RWPE1 (cell line): ENCODE results near the gene TES.
"Not testable (repeated sequence)": the region's sequence is repeated elsewhere in the genome, so short reads cannot be mapped to it uniquely, and the experiment has no call there.

Source experiments
- CTCF ChIA-PET: fragments of 350-600 bp; sonication (Branson Sonifier 250); formaldehyde crosslinking; extraction: SDS; loops from one replicate; lab custom pipeline; 2021; lab: Yijun Ruan, JAX
- POLR2A ChIA-PET: fragments of 400-600 bp; formaldehyde crosslinking; extraction: SDS; loops from one replicate; lab custom pipeline; 2020; ENCODE audit warnings: antibody characterized with exemption; ENCODE audit not compliant: low non-redundant PET; lab: Yijun Ruan, JAX
- DNase-seq: peaks from one replicate; pipeline ENCODE4 v3.0.0; 2012; ENCODE audit warnings: low spot score
- H3K27ac ChIP-seq: fragments of 450-650 bp; 2 replicates; pipeline ENCODE4 v1.5.1; 2017
- CTCF ChIP-seq: fragments of 450-650 bp; conservative IDR thresholded peaks from 2 replicates; pipeline ENCODE4 v1.5.1; 2017; ENCODE audit warnings: low read depth, mild to moderate bottlenecking

Gene TES

GRCh38 chr7:116293633-116294032 lies 83.3 kb downstream of the TES start:
- CTCF ChIA-PET = no interaction called here
- POLR2A ChIA-PET = no interaction called here

GRCh38 chr7:116295903-116296302 lies 85.6 kb downstream of the TES start:
- H3K27ac ChIP-seq, POLR2A ChIA-PET, DNase-seq, CTCF ChIA-PET: not testable (repeated sequence)

More at GRCh38 chr7:116293633-116294032, 83.3 kb downstream of the TES start:
- no peak overlapping the region for H3K27ac ChIP-seq
- DNase-seq = no peak
- TF ChIP-seq CTCF = no peak

- no peak overlapping the region for H3K27ac ChIP-seq
- no peak for TF ChIP-seq CTCF
- CTCF ChIA-PET = no interaction called here
- DNase-seq = no peak
- POLR2A ChIA-PET = no interaction called here
Observed at GRCh38 chr7:116298055-116298454, 87.7 kb downstream of the TES start.

GRCh38 chr7:116298576-116298975 lies 88.2 kb downstream of the TES start:
- CTCF ChIA-PET = no interaction called here
- no peak for TF ChIP-seq CTCF
- POLR2A ChIA-PET = no interaction called here
- DNase-seq = no peak
- H3K27ac ChIP-seq = no peak overlapping the region

GRCh38 chr7:116305485-116306408 lies 95.4 kb downstream of the TES start:
- POLR2A ChIA-PET = no interaction called here
- TF ChIP-seq CTCF = no peak
- H3K27ac ChIP-seq = no peak overlapping the region
- CTCF ChIA-PET = interaction anchor here (0.7 kb wide), 1 partner anchor 822 kb away, joined by 5 read pairs; no protein-coding TSS in a partner anchor
- DNase-seq = no peak

- POLR2A ChIA-PET = no interaction called here
- no peak for DNase-seq
- CTCF ChIA-PET = interaction anchor here (0.7 kb wide), 1 partner anchor 821 kb away, joined by 5 read pairs; no protein-coding TSS in a partner anchor
- no peak for TF ChIP-seq CTCF
- H3K27ac ChIP-seq = no peak overlapping the region
Observed at GRCh38 chr7:116306409-116307048, 96.2 kb downstream of the TES start.

- ChIA-PET CTCF (interaction anchor here (0.5 to 0.7 kb wide), 2 partner anchors 27 to 102 kb away, joined by 3 to 4 read pairs; no protein-coding TSS in a partner anchor), POLR2A (no interaction called here)
- no peak overlapping the region for H3K27ac ChIP-seq
- DNase-seq = no peak
- no peak for TF ChIP-seq CTCF
Observed at GRCh38 chr7:116307253-116307652, 96.9 kb downstream of the TES start.
